Measurements from ENCODE around the gene ERC2.

ERC2 gene

GRCh38 chr3:55521738-55522421, 946.4 kb downstream of the ERC2 start:
- no peak for FAIRE-seq
- no peak for DNase-seq (ENCODE audit: insufficient read length)
- TF ChIP-seq POLR2AphosphoS5 (IDR thresholded peaks at IDR 0.05; ENCODE audit: low read depth, low read length) = no peak
- no peak for TF ChIP-seq TAF1 (IDR thresholded peaks at IDR 0.05; ENCODE audit: borderline replicate concordance, low read depth, low read length)
- TF ChIP-seq POLR2A (IDR thresholded peaks at IDR 0.05; ENCODE audit: low read depth, low read length) = no peak

- TF ChIP-seq POLR2A (IDR thresholded peaks at IDR 0.05; ENCODE audit: low read depth, low read length) = no peak
- no peak for TF ChIP-seq TAF1 (IDR thresholded peaks at IDR 0.05; ENCODE audit: borderline replicate concordance, low read depth, low read length)
- no peak for TF ChIP-seq POLR2AphosphoS5 (IDR thresholded peaks at IDR 0.05; ENCODE audit: low read depth, low read length)
- no peak for DNase-seq (ENCODE audit: insufficient read length)
- no peak for FAIRE-seq
These were observed 947.1 kb downstream of the ERC2 start for GRCh38 chr3:55521064-55521737.

GRCh38 chr3:55519019-55519418, 949.2 kb downstream of the ERC2 start:
- DNase-seq (ENCODE audit: insufficient read length) = no peak
- no peak for FAIRE-seq
- no peak for TF ChIP-seq POLR2AphosphoS5 (IDR thresholded peaks at IDR 0.05; ENCODE audit: low read depth, low read length)
- TF ChIP-seq TAF1 (IDR thresholded peaks at IDR 0.05; ENCODE audit: borderline replicate concordance, low read depth, low read length) = no peak
- TF ChIP-seq POLR2A (IDR thresholded peaks at IDR 0.05; ENCODE audit: low read depth, low read length) = no peak

- FAIRE-seq (no peak), DNase-seq (ENCODE audit: insufficient read length) (no peak)
- no peak for TF ChIP-seq TAF1 (IDR thresholded peaks at IDR 0.05; ENCODE audit: borderline replicate concordance, low read depth, low read length)
- TF ChIP-seq POLR2AphosphoS5 (IDR thresholded peaks at IDR 0.05; ENCODE audit: low read depth, low read length) = no peak
These were observed 949.8 kb downstream of the ERC2 start for GRCh38 chr3:55518451-55518850.

DNA sequence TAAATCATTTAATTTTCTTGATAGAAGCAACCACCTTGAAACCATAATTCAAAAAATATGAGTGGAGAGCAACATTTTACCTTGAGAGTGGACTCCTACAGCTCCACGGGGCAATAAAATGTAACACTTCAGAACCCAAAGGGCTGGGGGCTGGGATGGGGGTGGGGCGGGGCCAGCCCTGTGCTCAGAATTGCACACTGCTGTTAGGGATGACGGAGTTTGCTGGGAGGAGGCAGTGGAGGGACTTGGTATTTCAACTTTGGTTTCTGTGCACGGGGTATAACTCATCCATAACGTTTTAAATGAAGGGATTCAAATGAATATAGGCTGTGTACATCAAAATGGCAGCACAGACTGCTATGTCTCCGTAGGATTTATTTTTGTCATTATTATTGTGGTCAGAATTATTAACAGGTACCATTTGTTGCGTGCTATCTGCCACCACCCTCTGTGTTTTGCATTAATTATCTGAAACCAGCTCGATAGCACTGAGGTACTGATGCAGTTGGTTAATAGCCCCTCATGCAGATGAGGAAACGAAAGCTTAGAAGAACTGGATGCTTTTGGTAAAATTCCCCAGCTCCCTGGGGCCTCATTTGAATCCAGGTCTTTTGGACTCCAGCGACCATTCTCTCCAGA, 951.8 kb downstream of the ERC2 start:
- no peak for DNase-seq (ENCODE audit: insufficient read length)
- FAIRE-seq = no peak

GRCh38 chr3:55515550-55516246, 952.6 kb downstream of the ERC2 start:
- TF ChIP-seq POLR2AphosphoS5 (IDR thresholded peaks at IDR 0.05; ENCODE audit: low read depth, low read length) = no peak
- no peak for TF ChIP-seq POLR2A (IDR thresholded peaks at IDR 0.05; ENCODE audit: low read depth, low read length)
- FAIRE-seq = no peak
- no peak for DNase-seq (ENCODE audit: insufficient read length)

More for the DNA sequence above, 951.8 kb downstream of the ERC2 start:
- no peak for TF ChIP-seq TAF1 (IDR thresholded peaks at IDR 0.05; ENCODE audit: borderline replicate concordance, low read depth, low read length)

- no peak for FAIRE-seq
- no peak for DNase-seq (ENCODE audit: insufficient read length)
- TF ChIP-seq POLR2A (IDR thresholded peaks at IDR 0.05; ENCODE audit: low read depth, low read length) (no peak), TAF1 (IDR thresholded peaks at IDR 0.05; ENCODE audit: borderline replicate concordance, low read depth, low read length) (no peak), POLR2AphosphoS5 (IDR thresholded peaks at IDR 0.05; ENCODE audit: low read depth, low read length) (no peak)
These were observed 953.3 kb downstream of the ERC2 start for GRCh38 chr3:55514962-55515361.

- FAIRE-seq (no peak), DNase-seq (ENCODE audit: insufficient read length) (no peak)
- TF ChIP-seq TAF1 (IDR thresholded peaks at IDR 0.05; ENCODE audit: borderline replicate concordance, low read depth, low read length) (no peak), POLR2A (IDR thresholded peaks at IDR 0.05; ENCODE audit: low read depth, low read length) (no peak), POLR2AphosphoS5 (IDR thresholded peaks at IDR 0.05; ENCODE audit: low read depth, low read length) (no peak)
These were observed 955.5 kb downstream of the ERC2 start for GRCh38 chr3:55512571-55513343.

GRCh38 chr3:55511895-55512570, 956.2 kb downstream of the ERC2 start:
- DNase-seq (ENCODE audit: insufficient read length) (no peak), FAIRE-seq (no peak)
- TF ChIP-seq TAF1 (IDR thresholded peaks at IDR 0.05; ENCODE audit: borderline replicate concordance, low read depth, low read length) (no peak), POLR2A (IDR thresholded peaks at IDR 0.05; ENCODE audit: low read depth, low read length) (no peak), POLR2AphosphoS5 (IDR thresholded peaks at IDR 0.05; ENCODE audit: low read depth, low read length) (no peak)

DNA sequence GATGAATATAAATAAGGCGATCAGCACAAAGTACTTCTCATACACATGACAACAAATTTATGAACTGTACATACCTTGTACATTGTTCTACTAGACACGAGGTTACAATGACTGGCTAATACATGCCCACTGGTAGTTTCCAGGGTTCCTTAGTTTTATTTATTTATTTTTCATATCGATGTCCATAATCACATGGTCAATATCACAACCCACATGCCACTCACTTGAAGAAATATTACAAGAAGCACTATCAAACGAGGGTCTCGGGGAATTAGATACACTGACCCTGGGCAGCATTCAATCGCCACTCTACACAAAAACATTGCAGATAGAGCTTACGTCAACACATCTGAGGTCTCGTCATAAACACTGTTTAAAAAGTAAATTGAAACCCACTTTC, 959.9 kb downstream of the ERC2 start:
- TF ChIP-seq POLR2AphosphoS5 (IDR thresholded peaks at IDR 0.05; ENCODE audit: low read depth, low read length) (no peak), TAF1 (IDR thresholded peaks at IDR 0.05; ENCODE audit: borderline replicate concordance, low read depth, low read length) (no peak), POLR2A (IDR thresholded peaks at IDR 0.05; ENCODE audit: low read depth, low read length) (no peak)
- FAIRE-seq (no peak), DNase-seq (ENCODE audit: insufficient read length) (no peak)

All from GM12892 (cell line).